Skeletal muscle tissue (tissue), 4 donors: ENCODE measurements around the gene ZAR1L. TPM values are rescaled to one million over a fixed set of nuclear protein-coding genes. Genes with fewer than 3 reads are reported as not detected.

Source experiments
- H3K27ac ChIP-seq: one replicate; pipeline ENCODE4 v1.7.0; 2013; ENCODE audit warnings: mild to moderate bottlenecking, low read depth, low read length, inconsistent platforms
- H3K27me3 ChIP-seq, 3 donors: one replicate each; pipeline ENCODE4 v1.7.0; 2013; ENCODE audit warnings: low read length in 3 of 3; ENCODE audit not compliant: control insufficient read depth in 3 of 3, insufficient read depth in 3 of 3
- H3K36me3 ChIP-seq, 3 donors: one replicate each; pipeline ENCODE4 v1.7.0; 2013; ENCODE audit warnings: low read length in 3 of 3; ENCODE audit not compliant: control insufficient read depth in 3 of 3, insufficient read depth in 3 of 3
- H3K4me1 ChIP-seq, 3 donors: one replicate each; pipeline ENCODE4 v1.7.0; 2013; ENCODE audit warnings: low read length in 3 of 3, mild to moderate bottlenecking in 3 of 3; ENCODE audit not compliant: control insufficient read depth in 3 of 3, insufficient read depth in 3 of 3
- H3K4me3 ChIP-seq, 3 donors: one replicate each; pipeline ENCODE4 v1.7.0; 2013; ENCODE audit warnings: low read length in 3 of 3
- H3K9ac ChIP-seq, 3 donors: one replicate each; pipeline ENCODE4 v1.7.0; 2013; ENCODE audit warnings: low read length in 3 of 3, mild to moderate bottlenecking in 3 of 3, moderate library complexity in 2 of 3, low read depth in 1 of 3
- H3K9me3 ChIP-seq, 3 donors: one replicate each; pipeline ENCODE4 v1.7.0; 2013; ENCODE audit warnings: low read length in 3 of 3; ENCODE audit not compliant: control insufficient read depth in 3 of 3
- total RNA-seq: library from RNA; depleted of rRNA; stranded (reverse); fragments of >200 nt; gene quantifications from one replicate; pipeline ENCODE4 v1.2.3, GENCODE V29; 2014
- donor health status: Osteomylitis.

Gene ZAR1L
- total RNA-seq, 1 donor from 2014 or later = not detected

GRCh38 chr13:32278426-32278825, 36.7 kb downstream of the ZAR1L start:
- Histone ChIP-seq H3K4me3 (no peak overlapping the region), H3K36me3 (peaks cover 21 to 59% (median 55%) of the 10 kb centered on the region in 3 donors), H3K4me1 (no peaks in the 10 kb centered on the region), H3K9me3 (no peaks in the 10 kb centered on the region), H3K27ac (no peak overlapping the region), H3K27me3 (no peaks in the 10 kb centered on the region), H3K9ac (no peak overlapping the region)

DNA sequence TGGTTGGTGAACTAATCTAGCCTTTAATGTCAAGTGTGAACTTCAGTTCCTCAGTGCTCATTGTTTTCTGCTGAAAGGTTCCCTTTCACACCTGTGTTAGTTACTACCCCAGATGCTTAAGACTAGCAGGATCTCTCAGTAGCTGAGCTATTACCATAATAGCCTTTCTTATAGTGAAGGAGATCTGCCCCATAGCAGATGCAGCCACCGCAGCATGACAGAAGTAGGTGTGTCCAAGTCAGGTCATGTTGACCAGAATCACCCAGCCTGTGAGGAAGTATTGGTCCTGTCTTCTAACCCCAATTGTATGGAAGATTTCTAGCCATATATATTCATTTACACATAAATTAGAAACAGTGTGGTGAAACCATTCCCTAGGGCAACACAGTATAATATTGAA, 37.3 kb downstream of the ZAR1L start:
- H3K9ac ChIP-seq = no peak overlapping the region
- no peaks in the 10 kb centered on the region for H3K9me3 ChIP-seq
- H3K36me3 ChIP-seq = peaks cover 21 to 59% (median 50%) of the 10 kb centered on the region in 3 donors
- H3K27ac ChIP-seq = no peak overlapping the region
- no peaks in the 10 kb centered on the region for H3K27me3 ChIP-seq
- no peak overlapping the region for H3K4me3 ChIP-seq
- H3K4me1 ChIP-seq = no peaks in the 10 kb centered on the region

DNA sequence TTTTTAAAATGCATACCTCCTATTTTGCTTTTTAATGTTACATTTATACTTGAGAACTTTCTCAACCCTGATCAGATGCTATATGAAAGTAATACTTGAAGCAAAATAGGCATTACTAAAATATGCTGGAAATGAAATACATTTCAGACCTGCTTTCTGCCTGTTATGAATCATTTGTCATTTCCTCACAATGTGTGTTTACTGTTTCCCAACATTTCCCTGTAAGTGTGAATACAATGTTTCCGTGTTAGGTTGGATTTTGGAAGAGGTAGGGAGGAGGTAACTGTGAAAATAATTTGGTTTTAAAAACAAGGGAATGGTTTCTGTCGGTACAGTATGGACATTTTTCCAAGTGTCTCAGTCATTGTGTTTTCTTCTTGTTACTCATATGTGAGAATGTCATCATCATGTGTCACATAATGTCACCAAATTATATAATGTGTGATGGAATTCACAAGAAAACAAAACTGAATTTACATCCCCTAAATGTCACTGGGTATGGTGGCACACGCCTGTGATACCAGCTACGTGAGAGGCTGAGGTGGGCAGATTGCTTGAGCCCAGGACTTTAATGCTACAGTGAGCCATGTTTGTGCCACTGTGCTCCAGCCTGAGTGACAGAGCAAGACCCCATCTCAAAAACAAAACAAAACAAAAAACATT, 43.0 kb downstream of the ZAR1L start:
- no peak overlapping the region for H3K9ac ChIP-seq
- H3K4me3 ChIP-seq = no peak overlapping the region
- peaks cover 24 to 46% (median 33%) of the 10 kb centered on the region in 3 donors for H3K36me3 ChIP-seq
- H3K9me3 ChIP-seq = no peaks in the 10 kb centered on the region
- H3K27me3 ChIP-seq = no peaks in the 10 kb centered on the region
- no peaks in the 10 kb centered on the region for H3K4me1 ChIP-seq
- no peak overlapping the region for H3K27ac ChIP-seq

DNA sequence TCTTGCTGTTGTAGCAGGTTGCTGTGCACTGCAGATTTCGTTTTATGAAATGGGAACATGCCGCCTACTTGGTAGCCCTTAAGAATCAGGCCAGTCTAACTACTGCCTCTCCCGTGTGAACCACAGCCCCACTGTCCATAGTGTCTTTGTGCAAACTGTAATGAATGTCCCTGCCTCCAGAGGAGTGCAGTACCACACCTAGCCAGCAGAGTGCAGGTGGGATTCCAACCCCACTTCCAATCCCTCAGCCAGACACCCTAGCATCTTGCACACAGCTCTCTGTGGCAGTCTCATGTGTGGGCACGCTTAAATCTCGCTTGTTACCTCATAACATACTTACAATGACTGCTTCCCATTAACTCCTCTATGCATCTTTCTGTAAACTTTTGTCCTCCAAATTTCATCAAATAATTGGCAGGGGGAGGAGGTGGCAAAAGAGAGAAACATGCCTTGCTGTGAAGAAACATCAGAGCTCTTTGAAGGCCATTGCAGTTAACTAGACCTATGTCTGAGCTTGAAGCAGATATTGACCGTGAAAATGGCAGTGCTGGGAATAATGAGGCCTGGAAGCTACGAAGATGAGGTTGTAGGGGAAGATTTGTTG, 47.2 kb downstream of the ZAR1L start:
- no peak overlapping the region for H3K4me3 ChIP-seq

DNA sequence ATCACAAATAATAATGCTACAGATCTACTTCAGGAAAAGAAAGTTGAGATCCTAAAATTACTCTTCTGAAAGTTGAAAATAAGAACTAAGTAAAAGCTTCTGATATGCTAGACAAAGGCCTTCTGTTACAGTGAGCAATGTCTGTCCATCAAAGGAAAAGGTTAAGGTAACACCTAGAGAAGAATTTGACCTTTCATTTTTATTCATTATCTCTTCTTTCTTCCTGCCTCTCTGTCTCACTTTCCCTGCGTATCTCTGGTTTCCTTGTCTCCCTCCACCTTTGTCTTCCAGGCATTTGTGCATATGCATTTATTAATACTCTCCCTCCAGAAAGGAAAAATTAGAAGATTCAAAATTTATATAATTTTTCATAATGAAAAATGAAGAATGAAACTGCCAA, 49.0 kb downstream of the ZAR1L start:
- Histone ChIP-seq H3K36me3 (peaks cover 16 to 53% (median 40%) of the 10 kb centered on the region in 3 donors), H3K27ac (no peak overlapping the region)

More for the DNA sequence above, 47.2 kb downstream of the ZAR1L start:
- Histone ChIP-seq H3K27me3 (no peaks in the 10 kb centered on the region), H3K4me1 (peaks cover 2 to 4% (median 3%) of the 10 kb centered on the region in 3 donors), H3K9me3 (no peaks in the 10 kb centered on the region), H3K9ac (no peak overlapping the region), H3K36me3 (peaks cover 19 to 52% (median 46%) of the 10 kb centered on the region in 3 donors), H3K27ac (no peak overlapping the region)

GRCh38 chr13:32265726-32266125, 49.4 kb downstream of the ZAR1L start:
- Histone ChIP-seq H3K9me3 (no peaks in the 10 kb centered on the region), H3K4me3 (no peak overlapping the region), H3K9ac (no peak overlapping the region), H3K4me1 (peaks cover 10 to 19% (median 14%) of the 10 kb centered on the region in 3 donors), H3K36me3 (peaks cover 12 to 49% (median 38%) of the 10 kb centered on the region in 3 donors), H3K27me3 (no peaks in the 10 kb centered on the region), H3K27ac (no peak overlapping the region)

More for the DNA sequence above, 49.0 kb downstream of the ZAR1L start:
- no peak overlapping the region for H3K4me3 ChIP-seq
- no peaks in the 10 kb centered on the region for H3K27me3 ChIP-seq
- H3K4me1 ChIP-seq = peaks cover 7 to 15% (median 10%) of the 10 kb centered on the region in 3 donors
- H3K9ac ChIP-seq = no peak overlapping the region
- no peaks in the 10 kb centered on the region for H3K9me3 ChIP-seq

- peaks cover 11 to 21% (median 16%) of the 10 kb centered on the region in 3 donors for H3K4me1 ChIP-seq
- H3K36me3 ChIP-seq = peaks cover 12 to 44% (median 35%) of the 10 kb centered on the region in 3 donors
Measured at GRCh38 chr13:32264407-32264806, 50.8 kb downstream of the ZAR1L start.

DNA sequence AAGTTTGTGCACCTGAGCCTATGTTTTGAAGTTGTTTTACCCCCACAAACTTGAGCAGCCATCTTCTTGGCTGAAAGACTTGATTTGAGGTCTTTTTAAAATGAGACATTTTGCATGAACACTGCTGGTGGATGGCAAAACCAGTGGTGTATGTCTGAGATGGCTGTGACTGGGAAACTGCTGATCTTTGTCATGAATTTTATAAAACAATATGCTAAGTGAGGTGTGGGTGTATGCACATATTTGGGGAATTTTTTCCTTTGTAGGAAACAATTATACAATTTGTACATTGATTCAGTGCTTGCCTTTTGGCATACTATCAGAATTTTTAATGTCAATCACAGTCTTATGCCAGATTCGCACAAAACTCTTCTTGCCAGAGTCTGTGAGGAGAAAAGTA, 52.5 kb downstream of the ZAR1L start:
- no peak overlapping the region for H3K9ac ChIP-seq
- H3K4me3 ChIP-seq = no peak overlapping the region
- no peaks in the 10 kb centered on the region for H3K9me3 ChIP-seq
- H3K4me1 ChIP-seq = peaks cover 11 to 21% (median 16%) of the 10 kb centered on the region in 3 donors
- H3K27ac ChIP-seq = no peak overlapping the region
- H3K36me3 ChIP-seq = peaks cover 7 to 33% (median 29%) of the 10 kb centered on the region in 3 donors
- no peaks in the 10 kb centered on the region for H3K27me3 ChIP-seq

More at GRCh38 chr13:32264407-32264806, 50.8 kb downstream of the ZAR1L start:
- Histone ChIP-seq H3K9me3 (no peaks in the 10 kb centered on the region), H3K27ac (peak overlapping the region; percentile 14), H3K9ac (no peak overlapping the region), H3K27me3 (no peaks in the 10 kb centered on the region), H3K4me3 (no peak overlapping the region)

DNA sequence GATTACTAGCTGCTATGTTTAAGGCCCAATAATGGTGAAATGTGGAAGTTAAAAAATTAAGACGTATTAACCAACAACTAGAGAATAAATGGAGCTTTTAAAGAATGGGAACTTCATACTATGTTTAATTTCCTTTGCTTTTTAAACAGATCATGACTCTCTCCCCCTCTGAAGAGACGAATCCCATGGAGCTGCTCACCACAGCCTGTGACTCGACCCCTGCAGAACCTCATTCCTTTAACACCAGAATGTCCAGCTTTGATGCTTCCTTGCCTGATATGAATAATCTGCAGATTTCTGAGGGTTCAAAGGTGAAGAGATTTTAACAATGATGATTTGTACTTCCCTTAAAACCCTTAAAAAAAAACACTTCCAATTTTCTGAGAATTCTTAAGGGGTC, 53.0 kb downstream of the ZAR1L start:
- no peak overlapping the region for H3K4me3 ChIP-seq
- H3K27ac ChIP-seq = peak overlapping the region; percentile 67
- H3K27me3 ChIP-seq = no peaks in the 10 kb centered on the region
- H3K4me1 ChIP-seq = peaks cover 11 to 21% (median 16%) of the 10 kb centered on the region in 3 donors
- H3K9me3 ChIP-seq = no peaks in the 10 kb centered on the region
- no peak overlapping the region for H3K9ac ChIP-seq
- peaks cover 7 to 28% (median 25%) of the 10 kb centered on the region in 3 donors for H3K36me3 ChIP-seq

DNA sequence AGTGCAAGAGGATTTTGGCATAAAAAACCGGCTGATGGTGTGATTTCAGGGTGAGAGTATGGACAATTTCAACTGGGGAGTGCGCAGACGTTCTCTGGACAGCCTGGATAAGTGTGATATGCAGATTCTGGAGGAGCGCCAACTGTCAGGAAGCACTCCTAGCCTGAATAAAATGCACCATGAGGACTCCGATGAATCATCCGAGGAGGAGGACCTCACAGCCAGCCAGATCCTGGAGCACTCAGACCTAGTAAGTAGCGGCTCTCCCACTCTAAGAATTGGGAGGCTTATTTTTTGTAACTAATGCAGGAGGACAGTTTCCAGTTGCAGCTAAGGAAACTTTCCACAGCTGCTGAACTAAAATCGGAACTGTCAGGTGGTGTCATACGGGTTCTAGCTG, 53.6 kb downstream of the ZAR1L start:
- Histone ChIP-seq H3K36me3 (peaks cover 3 to 22% (median 19%) of the 10 kb centered on the region in 3 donors), H3K4me1 (peaks cover 11 to 21% (median 16%) of the 10 kb centered on the region in 3 donors), H3K4me3 (peak overlapping the region in 2 of 3 donors; percentile 19 to 34), H3K9ac (peak overlapping the region in 1 of 3 donors; percentile 10), H3K9me3 (no peaks in the 10 kb centered on the region), H3K27ac (peak overlapping the region; percentile 67), H3K27me3 (no peaks in the 10 kb centered on the region)
